ENCODE data around the gene PPP1R15B. TPM values are rescaled to one million over a fixed set of nuclear protein-coding genes. Genes with fewer than 3 reads are reported as not detected.

PPP1R15B gene
- total RNA-seq, 4 donors from 2014 or later = 20.5 to 58.9 (median 46.4) TPM

- intact Hi-C loops (cut with DNase I; ENCODE audit: low total_unique reads) = loop anchor here (5.0 kb wide), 1 partner anchor 55 kb away; no protein-coding TSS in a partner anchor
- Histone ChIP-seq H3K9me3 (no peaks in the 10 kb centered on the region), H3K27me3 (no peaks in the 10 kb centered on the region), H3K27ac (no peak overlapping the region), H3K4me1 (no peaks in the 10 kb centered on the region), H3K36me3 (no peaks in the 10 kb centered on the region), H3K4me3 (no peak overlapping the region)
- TF ChIP-seq CTCF (IDR thresholded peaks at IDR 0.05) (no peak), POLR2A (IDR thresholded peaks at IDR 0.05) (no peak)
- DNase-seq = no peak
These were observed 36.1 kb upstream of the PPP1R15B start for GRCh38 chr1:204447736-204448135.

- DNase-seq = no peak
- H3K36me3 ChIP-seq = no peaks in the 10 kb centered on the region
- H3K9me3 ChIP-seq = no peaks in the 10 kb centered on the region
- H3K4me3 ChIP-seq = no peak overlapping the region
- TF ChIP-seq POLR2A (IDR thresholded peaks at IDR 0.05) = no peak
- TF ChIP-seq CTCF (IDR thresholded peaks at IDR 0.05) = no peak
- intact Hi-C loops (cut with DNase I; ENCODE audit: low total_unique reads) = loop anchor here (5.0 kb wide), 1 partner anchor 55 kb away; no protein-coding TSS in a partner anchor
- no peaks in the 10 kb centered on the region for H3K27me3 ChIP-seq
- no peaks in the 10 kb centered on the region for H3K4me1 ChIP-seq
- H3K27ac ChIP-seq = no peak overlapping the region
These were observed 35.6 kb upstream of the PPP1R15B start for GRCh38 chr1:204447190-204447589.

- Histone ChIP-seq H3K27ac (peak overlapping the region; percentile 10 to 21), H3K36me3 (no peaks in the 10 kb centered on the region), H3K4me1 (no peaks in the 10 kb centered on the region), H3K9me3 (no peaks in the 10 kb centered on the region), H3K4me3 (no peak overlapping the region), H3K27me3 (no peaks in the 10 kb centered on the region)
- TF ChIP-seq POLR2A (IDR thresholded peaks at IDR 0.05) (no peak), CTCF (IDR thresholded peaks at IDR 0.05) (peak; percentile 63 to 78 (median 74))
- DNase-seq = peak; percentile 60 to 64
- intact Hi-C loops (cut with DNase I; ENCODE audit: low total_unique reads) = loop anchor here (5.0 kb wide), 1 partner anchor 56 kb away; no protein-coding TSS in a partner anchor
These were observed 34.9 kb upstream of the PPP1R15B start for GRCh38 chr1:204446413-204447111.

- no peaks in the 10 kb centered on the region for H3K27me3 ChIP-seq
- H3K4me3 ChIP-seq = no peak overlapping the region
- TF ChIP-seq CTCF (IDR thresholded peaks at IDR 0.05) = no peak
- no peak for TF ChIP-seq POLR2A (IDR thresholded peaks at IDR 0.05)
- DNase-seq = no peak
- intact Hi-C loops (cut with DNase I; ENCODE audit: low total_unique reads) = loop anchor here (5.0 kb wide), 1 partner anchor 56 kb away; no protein-coding TSS in a partner anchor
- no peak overlapping the region for H3K27ac ChIP-seq
- H3K4me1 ChIP-seq = no peaks in the 10 kb centered on the region
- H3K36me3 ChIP-seq = no peaks in the 10 kb centered on the region
- H3K9me3 ChIP-seq = no peaks in the 10 kb centered on the region
These were observed 34.3 kb upstream of the PPP1R15B start for GRCh38 chr1:204445860-204446412.

- TF ChIP-seq CTCF (IDR thresholded peaks at IDR 0.05) (no peak), POLR2A (IDR thresholded peaks at IDR 0.05) (no peak)
- intact Hi-C loops (cut with DNase I; ENCODE audit: low total_unique reads) = no loop called here
- Histone ChIP-seq H3K4me3 (no peak overlapping the region), H3K27ac (peak overlapping the region; percentile 82 to 91), H3K4me1 (peaks cover 3 to 5% of the 10 kb centered on the region in 2 donors), H3K27me3 (no peaks in the 10 kb centered on the region), H3K9me3 (no peaks in the 10 kb centered on the region), H3K36me3 (no peaks in the 10 kb centered on the region)
- DNase-seq = no peak
These were observed 32.4 kb upstream of the PPP1R15B start for GRCh38 chr1:204443871-204444581.

All from uterus (tissue), 4 donors.